Fibroblast of the aortic adventitia (primary cell): ENCODE data around the gene LRP1B. TPM values are rescaled to one million over a fixed set of nuclear protein-coding genes. Genes with fewer than 3 reads are reported as not detected.

Source experiments
- DNase-seq: peaks from one replicate; pipeline ENCODE4 v3.0.0-alpha.2; 2010; ENCODE audit warnings: low read depth
- H3K4me3 ChIP-seq: 2 replicates; pipeline ENCODE4 v1.5.1; 2011; ENCODE audit warnings: low read depth, mild to moderate bottlenecking, control low read depth, low read length, moderate library complexity
- total RNA-seq: library from RNA; depleted of rRNA; stranded (reverse); fragments of >200 nt; gene quantifications from 2 replicates; pipeline ENCODE4 v1.2.3, GENCODE V29; 2012; ENCODE audit warnings: low replicate concordance
- TF ChIP-seq, protein P1 (sequence below): IDR thresholded peaks from 2 replicates; pipeline ENCODE4 v1.5.1; 2011; ENCODE audit warnings: mild to moderate bottlenecking, low read length, control low read depth, inconsistent platforms; ENCODE audit not compliant: insufficient read depth

Gene LRP1B
- total RNA-seq, 1 donor = 0.36 TPM

DNA sequence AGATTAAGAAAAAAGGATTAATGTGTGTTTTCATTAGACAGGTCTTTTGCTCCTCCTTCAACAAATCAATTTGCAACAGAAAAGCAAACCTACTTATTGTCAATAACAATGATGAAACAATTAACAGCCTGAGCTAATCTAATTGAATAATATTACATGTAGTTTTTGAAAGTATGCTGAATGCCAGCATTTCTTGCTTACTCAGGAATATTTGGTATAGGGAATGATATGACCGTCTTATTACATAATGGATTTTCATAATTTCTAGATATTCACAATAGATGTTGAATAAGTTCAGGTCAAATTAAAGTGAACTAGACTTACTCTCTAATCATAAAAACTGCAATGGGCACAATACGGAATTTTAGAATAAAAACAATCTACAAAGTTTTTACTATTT, 1856.9 kb downstream of the LRP1B start:
- TF ChIP-seq, protein P1, sequence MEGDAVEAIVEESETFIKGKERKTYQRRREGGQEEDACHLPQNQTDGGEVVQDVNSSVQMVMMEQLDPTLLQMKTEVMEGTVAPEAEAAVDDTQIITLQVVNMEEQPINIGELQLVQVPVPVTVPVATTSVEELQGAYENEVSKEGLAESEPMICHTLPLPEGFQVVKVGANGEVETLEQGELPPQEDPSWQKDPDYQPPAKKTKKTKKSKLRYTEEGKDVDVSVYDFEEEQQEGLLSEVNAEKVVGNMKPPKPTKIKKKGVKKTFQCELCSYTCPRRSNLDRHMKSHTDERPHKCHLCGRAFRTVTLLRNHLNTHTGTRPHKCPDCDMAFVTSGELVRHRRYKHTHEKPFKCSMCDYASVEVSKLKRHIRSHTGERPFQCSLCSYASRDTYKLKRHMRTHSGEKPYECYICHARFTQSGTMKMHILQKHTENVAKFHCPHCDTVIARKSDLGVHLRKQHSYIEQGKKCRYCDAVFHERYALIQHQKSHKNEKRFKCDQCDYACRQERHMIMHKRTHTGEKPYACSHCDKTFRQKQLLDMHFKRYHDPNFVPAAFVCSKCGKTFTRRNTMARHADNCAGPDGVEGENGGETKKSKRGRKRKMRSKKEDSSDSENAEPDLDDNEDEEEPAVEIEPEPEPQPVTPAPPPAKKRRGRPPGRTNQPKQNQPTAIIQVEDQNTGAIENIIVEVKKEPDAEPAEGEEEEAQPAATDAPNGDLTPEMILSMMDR = no peak
- no peak overlapping the region for H3K4me3 ChIP-seq
- no peak for DNase-seq

DNA sequence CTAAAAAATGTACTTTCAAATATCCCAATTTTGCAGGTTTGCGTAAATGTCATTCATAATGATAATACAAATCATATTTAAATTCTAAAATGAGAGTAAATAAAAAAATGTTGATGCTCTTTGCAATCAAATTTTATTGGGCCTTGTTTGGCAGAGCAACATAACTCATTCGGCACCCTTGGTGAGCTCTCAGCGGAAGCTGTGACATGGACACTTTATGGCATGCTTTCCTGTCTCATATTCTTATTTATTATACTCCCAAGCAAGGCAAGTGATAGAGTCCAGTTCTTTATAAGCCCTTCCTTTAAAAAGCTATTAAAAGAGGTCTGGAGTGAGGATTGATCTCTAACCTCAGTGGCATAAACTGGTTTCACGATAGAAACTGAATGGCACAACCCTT, 1857.4 kb downstream of the LRP1B start:
- H3K4me3 ChIP-seq = no peak overlapping the region
- DNase-seq = no peak
- TF ChIP-seq, protein P1 = no peak

DNA sequence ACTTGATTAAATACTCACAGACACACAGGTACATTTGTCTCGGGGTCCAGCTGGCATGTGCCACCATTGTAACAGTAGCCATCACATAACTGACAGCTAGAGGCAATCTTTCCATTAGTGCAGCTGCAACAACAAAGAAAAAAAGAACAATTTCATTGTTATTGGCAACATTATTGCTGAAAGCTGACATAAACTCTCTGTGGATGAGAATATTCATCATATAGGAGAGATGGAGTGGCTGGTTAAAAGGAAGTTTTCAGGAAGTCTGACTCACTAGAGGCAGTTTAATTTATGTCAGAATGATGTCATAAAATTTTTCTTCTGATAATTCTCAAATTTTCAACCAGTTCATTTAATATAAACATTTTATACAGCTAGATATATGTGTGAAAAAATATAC, 1860.6 kb downstream of the LRP1B start:
- no peak overlapping the region for H3K4me3 ChIP-seq
- TF ChIP-seq, protein P1 = no peak
- no peak for DNase-seq

DNA sequence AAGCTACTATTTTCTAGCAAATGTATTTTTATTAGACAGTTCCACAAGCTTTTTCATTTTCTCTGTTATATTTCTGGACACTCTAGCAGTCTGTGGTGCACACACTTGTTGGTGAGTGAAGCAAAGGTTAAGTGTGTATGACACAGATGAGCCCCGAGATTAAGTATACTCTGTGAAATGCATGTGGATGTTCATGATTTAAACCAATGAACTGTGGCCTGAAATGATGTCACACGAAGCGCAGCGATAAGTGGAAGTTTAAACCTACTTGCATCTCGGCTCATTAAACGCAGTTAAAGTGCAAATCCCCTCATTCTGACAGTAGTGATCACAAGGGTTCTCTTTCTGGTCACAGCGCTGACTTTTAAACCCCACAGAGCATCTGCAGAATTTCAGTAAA, 1861.8 kb downstream of the LRP1B start:
- H3K4me3 ChIP-seq = no peak overlapping the region
- DNase-seq = no peak
- TF ChIP-seq, protein P1 = no peak

DNA sequence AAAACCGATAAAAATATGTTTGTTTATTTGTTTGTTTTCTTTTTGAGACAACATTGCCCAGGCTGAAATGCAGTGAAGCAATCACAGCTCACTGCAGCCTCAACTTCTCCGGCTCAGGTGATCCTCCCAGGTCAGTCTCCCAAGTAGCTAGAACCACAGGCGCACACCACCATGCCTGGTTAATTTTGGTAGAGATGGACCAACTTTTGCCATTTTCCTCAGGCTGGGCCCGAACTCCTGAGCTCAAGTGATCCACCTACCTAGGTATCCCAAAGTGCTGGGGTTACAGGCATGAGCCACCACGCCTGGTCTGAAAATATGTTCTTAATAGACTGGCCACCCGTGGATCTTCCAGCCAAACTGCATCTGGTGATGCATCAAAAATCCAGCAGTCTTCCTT, 1867.9 kb downstream of the LRP1B start:
- TF ChIP-seq, protein P1 = no peak
- no peak overlapping the region for H3K4me3 ChIP-seq
- DNase-seq = no peak

DNA sequence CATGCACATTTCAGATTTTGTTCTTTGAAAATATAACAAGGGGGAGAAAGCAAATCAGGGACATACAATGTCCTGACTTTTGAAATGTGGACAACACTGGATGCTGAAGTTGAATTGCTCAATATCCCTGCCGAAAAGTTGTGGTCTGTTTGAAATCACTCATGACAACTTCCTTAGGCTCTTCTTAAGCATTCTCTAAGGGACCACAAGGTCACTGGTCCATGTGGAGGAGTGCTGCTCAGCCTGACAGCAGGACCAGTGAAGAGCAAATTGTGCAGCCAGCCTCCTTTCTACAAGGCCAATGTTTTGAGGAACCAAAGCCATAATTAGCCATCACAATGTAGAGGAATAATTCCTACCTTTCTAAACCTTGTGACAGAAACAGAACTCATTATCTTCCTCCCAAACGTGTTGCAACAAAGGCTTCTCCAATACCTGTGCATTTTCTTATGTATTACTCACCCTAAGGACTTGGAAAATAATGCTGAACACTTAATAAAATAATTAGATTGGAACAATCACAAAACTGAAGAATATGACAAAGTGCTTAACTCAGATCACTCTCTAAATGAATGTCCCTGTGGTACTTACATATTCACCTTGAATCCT, 1873.0 kb downstream of the LRP1B start:
- TF ChIP-seq, protein P1 = no peak
- DNase-seq = no peak

DNA sequence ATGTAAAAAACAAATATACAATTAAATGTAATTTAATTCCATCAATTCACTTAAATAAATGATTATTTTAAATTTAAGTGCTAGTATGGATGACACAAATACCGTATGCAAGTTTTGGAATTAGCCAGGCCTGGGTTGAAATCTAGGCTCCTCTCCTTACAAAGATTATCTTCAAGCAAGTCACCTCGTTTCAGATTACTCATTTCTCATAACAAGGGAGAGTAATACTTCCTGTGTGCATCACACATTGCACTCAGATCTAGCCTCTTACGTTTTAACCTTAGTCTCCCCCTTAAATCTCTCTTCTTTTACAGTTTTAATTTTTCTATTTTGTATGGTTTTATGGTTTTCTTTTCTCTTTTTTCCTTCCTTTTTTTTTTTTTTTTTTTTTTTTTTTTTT, 1874.7 kb downstream of the LRP1B start:
- no peak overlapping the region for H3K4me3 ChIP-seq
- TF ChIP-seq, protein P1 = no peak
- DNase-seq = peak; percentile 4

More for the DNA sequence above, 1873.0 kb downstream of the LRP1B start:
- no peak overlapping the region for H3K4me3 ChIP-seq
